ENCODE results near the gene SMIM32. TPM values are rescaled to one million over a fixed set of nuclear protein-coding genes. Genes with fewer than 3 reads are reported as not detected.

The SMIM32 gene
- total and polyA plus RNA-seq, 2 experiments from 2014 or later = 0.27 to 0.56 TPM

- peaks cover 48% of the 10 kb centered on the region for H3K27me3 Mint-ChIP-seq (ENCODE audit: insufficient read depth, low read depth, poor library complexity)
- Histone ChIP-seq H3K4me2 (no peak overlapping the region), H3K27ac (ENCODE audit: low read depth) (no peak overlapping the region), H3F3A (replicated peaks; ENCODE audit: low read depth) (no peaks in the 10 kb centered on the region), H3K9me2 (ENCODE audit: insufficient read depth) (no peaks in the 10 kb centered on the region), H3K4me3 (no peak overlapping the region), H2AFZ (no peak overlapping the region), H3K79me2 (replicated peaks; ENCODE audit: insufficient read depth) (no peaks in the 10 kb centered on the region), H3K36me3 (ENCODE audit: insufficient read depth) (no peaks in the 10 kb centered on the region), H3K27me3 (ENCODE audit: insufficient read depth) (peaks cover 39% of the 10 kb centered on the region), H4K20me1 (replicated peaks; ENCODE audit: insufficient read depth) (no peaks in the 10 kb centered on the region), H3K4me1 (ENCODE audit: insufficient read depth) (no peaks in the 10 kb centered on the region)
- H3K9me3 Mint-ChIP-seq = peaks cover 4% of the 10 kb centered on the region; the same call in 2 of the 3 replicates
- no peak for TF ChIP-seq POLR2AphosphoS5 (IDR thresholded peaks at IDR 0.05; ENCODE audit: low read depth)
- TF ChIP-seq, protein P1, sequence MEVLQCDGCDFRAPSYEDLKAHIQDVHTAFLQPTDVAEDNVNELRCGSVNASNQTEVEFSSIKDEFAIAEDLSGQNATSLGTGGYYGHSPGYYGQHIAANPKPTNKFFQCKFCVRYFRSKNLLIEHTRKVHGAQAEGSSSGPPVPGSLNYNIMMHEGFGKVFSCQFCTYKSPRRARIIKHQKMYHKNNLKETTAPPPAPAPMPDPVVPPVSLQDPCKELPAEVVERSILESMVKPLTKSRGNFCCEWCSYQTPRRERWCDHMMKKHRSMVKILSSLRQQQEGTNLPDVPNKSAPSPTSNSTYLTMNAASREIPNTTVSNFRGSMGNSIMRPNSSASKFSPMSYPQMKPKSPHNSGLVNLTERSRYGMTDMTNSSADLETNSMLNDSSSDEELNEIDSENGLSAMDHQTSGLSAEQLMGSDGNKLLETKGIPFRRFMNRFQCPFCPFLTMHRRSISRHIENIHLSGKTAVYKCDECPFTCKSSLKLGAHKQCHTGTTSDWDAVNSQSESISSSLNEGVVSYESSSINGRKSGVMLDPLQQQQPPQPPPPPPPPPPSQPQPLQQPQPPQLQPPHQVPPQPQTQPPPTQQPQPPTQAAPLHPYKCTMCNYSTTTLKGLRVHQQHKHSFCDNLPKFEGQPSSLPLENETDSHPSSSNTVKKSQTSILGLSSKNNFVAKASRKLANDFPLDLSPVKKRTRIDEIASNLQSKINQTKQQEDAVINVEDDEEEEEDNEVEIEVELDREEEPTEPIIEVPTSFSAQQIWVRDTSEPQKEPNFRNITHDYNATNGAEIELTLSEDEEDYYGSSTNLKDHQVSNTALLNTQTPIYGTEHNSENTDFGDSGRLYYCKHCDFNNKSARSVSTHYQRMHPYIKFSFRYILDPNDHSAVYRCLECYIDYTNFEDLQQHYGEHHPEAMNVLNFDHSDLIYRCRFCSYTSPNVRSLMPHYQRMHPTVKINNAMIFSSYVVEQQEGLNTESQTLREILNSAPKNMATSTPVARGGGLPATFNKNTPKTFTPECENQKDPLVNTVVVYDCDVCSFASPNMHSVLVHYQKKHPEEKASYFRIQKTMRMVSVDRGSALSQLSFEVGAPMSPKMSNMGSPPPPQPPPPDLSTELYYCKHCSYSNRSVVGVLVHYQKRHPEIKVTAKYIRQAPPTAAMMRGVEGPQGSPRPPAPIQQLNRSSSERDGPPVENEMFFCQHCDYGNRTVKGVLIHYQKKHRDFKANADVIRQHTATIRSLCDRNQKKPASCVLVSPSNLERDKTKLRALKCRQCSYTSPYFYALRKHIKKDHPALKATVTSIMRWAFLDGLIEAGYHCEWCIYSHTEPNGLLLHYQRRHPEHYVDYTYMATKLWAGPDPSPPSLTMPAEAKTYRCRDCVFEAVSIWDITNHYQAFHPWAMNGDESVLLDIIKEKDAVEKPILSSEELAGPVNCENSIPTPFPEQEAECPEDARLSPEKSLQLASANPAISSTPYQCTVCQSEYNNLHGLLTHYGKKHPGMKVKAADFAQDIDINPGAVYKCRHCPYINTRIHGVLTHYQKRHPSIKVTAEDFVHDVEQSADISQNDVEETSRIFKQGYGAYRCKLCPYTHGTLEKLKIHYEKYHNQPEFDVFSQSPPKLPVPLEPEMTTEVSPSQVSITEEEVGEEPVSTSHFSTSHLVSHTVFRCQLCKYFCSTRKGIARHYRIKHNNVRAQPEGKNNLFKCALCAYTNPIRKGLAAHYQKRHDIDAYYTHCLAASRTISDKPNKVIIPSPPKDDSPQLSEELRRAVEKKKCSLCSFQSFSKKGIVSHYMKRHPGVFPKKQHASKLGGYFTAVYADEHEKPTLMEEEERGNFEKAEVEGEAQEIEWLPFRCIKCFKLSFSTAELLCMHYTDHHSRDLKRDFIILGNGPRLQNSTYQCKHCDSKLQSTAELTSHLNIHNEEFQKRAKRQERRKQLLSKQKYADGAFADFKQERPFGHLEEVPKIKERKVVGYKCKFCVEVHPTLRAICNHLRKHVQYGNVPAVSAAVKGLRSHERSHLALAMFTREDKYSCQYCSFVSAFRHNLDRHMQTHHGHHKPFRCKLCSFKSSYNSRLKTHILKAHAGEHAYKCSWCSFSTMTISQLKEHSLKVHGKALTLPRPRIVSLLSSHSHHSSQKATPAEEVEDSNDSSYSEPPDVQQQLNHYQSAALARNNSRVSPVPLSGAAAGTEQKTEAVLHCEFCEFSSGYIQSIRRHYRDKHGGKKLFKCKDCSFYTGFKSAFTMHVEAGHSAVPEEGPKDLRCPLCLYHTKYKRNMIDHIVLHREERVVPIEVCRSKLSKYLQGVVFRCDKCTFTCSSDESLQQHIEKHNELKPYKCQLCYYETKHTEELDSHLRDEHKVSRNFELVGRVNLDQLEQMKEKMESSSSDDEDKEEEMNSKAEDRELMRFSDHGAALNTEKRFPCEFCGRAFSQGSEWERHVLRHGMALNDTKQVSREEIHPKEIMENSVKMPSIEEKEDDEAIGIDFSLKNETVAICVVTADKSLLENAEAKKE (CRISPR knock-in tag; IDR thresholded peaks at IDR 0.05) = no peak
- no peak for TF ChIP-seq ZNF331 (CRISPR knock-in tag; IDR thresholded peaks at IDR 0.05; ENCODE audit: low read depth)
- TF ChIP-seq CREB1 (CRISPR knock-in tag; IDR thresholded peaks at IDR 0.05; ENCODE audit: low read depth) = no peak
- no peak for TF ChIP-seq EZH2phosphoT487 (IDR thresholded peaks at IDR 0.05; ENCODE audit: unreplicated experiment)
- TF ChIP-seq ETS1 (IDR thresholded peaks at IDR 0.05) = no peak
- no peak for TF ChIP-seq JUNB (IDR thresholded peaks at IDR 0.05; ENCODE audit: unreplicated experiment)
- no peak for TF ChIP-seq EZH2 (IDR thresholded peaks at IDR 0.05; ENCODE audit: low read depth, unreplicated experiment)
- no peak for TF ChIP-seq ZNF114 (CRISPR knock-in tag; IDR thresholded peaks at IDR 0.05)
- TF ChIP-seq, protein P2, sequence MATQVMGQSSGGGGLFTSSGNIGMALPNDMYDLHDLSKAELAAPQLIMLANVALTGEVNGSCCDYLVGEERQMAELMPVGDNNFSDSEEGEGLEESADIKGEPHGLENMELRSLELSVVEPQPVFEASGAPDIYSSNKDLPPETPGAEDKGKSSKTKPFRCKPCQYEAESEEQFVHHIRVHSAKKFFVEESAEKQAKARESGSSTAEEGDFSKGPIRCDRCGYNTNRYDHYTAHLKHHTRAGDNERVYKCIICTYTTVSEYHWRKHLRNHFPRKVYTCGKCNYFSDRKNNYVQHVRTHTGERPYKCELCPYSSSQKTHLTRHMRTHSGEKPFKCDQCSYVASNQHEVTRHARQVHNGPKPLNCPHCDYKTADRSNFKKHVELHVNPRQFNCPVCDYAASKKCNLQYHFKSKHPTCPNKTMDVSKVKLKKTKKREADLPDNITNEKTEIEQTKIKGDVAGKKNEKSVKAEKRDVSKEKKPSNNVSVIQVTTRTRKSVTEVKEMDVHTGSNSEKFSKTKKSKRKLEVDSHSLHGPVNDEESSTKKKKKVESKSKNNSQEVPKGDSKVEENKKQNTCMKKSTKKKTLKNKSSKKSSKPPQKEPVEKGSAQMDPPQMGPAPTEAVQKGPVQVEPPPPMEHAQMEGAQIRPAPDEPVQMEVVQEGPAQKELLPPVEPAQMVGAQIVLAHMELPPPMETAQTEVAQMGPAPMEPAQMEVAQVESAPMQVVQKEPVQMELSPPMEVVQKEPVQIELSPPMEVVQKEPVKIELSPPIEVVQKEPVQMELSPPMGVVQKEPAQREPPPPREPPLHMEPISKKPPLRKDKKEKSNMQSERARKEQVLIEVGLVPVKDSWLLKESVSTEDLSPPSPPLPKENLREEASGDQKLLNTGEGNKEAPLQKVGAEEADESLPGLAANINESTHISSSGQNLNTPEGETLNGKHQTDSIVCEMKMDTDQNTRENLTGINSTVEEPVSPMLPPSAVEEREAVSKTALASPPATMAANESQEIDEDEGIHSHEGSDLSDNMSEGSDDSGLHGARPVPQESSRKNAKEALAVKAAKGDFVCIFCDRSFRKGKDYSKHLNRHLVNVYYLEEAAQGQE (IDR thresholded peaks at IDR 0.05; ENCODE audit: unreplicated experiment) = no peak
- TF ChIP-seq CTCF (conservative IDR thresholded peaks at IDR 0.05; ENCODE audit: low read depth in 2 of 2) = no peak
- TF ChIP-seq STAT1 (IDR thresholded peaks at IDR 0.05; ENCODE audit: unreplicated experiment) = no peak
- no peak for TF ChIP-seq NANOG (IDR thresholded peaks at IDR 0.05; ENCODE audit: borderline replicate concordance)
- ATAC-seq (no peak), DNase-seq (ENCODE audit: low spot score) (no peak)
- H3K4me1 Mint-ChIP-seq = peaks cover 6% of the 10 kb centered on the region; the same call in 2 of the 3 replicates
- H3K27ac Mint-ChIP-seq = no peak overlapping the region
- H3K36me3 Mint-ChIP-seq (ENCODE audit: low read depth) = peaks cover 6% of the 10 kb centered on the region; the same call in 2 of the 3 replicates
- no peak overlapping the region for H3K4me3 Mint-ChIP-seq
Measured at GRCh38 chr5:136210259-136210658, 17.3 kb upstream of the SMIM32 start.

Data from GM23338 (cell line).